PC-9 (cell line): Measurements from ENCODE around the gene COMMD4.

Source experiments
- CTCF ChIP-seq: fragments of 200-600 bp; sonication (generic); conservative IDR thresholded peaks from 2 replicates; pipeline ENCODE4 v1.6.1; 2017; ENCODE audit warnings: mixed run types, antibody characterized with exemption, mild to moderate bottlenecking, moderate library complexity
- EZH2 ChIP-seq: fragments of 200-600 bp; sonication (generic); IDR thresholded peaks from 2 replicates; pipeline ENCODE4 v1.8.0; 2017; ENCODE audit warnings: antibody characterized with exemption, low read depth

- TF ChIP-seq CTCF (no peak), EZH2 (no peak)
These were observed 33.5 kb upstream of the COMMD4 start for GRCh38 chr15:75302318-75302717.
